Thoracic aorta (tissue), 2 donors: ENCODE data around the gene CCP110. TPM values are rescaled to one million over a fixed set of nuclear protein-coding genes. Genes with fewer than 3 reads are reported as not detected.

ENCODE experiments used
- ATAC-seq: fragments of 150-250 bp; one replicate; pipeline ENCODE4 v1.8.0; 2017; ENCODE audit warnings: low read depth; ENCODE audit not compliant: insufficient number of reproducible peaks, low FRiP score
- DNase-seq: peaks from one replicate; pipeline ENCODE4 v3.0.0-alpha.2; 2020; ENCODE audit warnings: low spot score
- H3K27ac ChIP-seq, 2 donors: fragments of 200-600 bp; sonication (generic); 1 replicate in 1 of 2; 2 replicates in 1 of 2; pipeline ENCODE4 v1.5.1; 2016; ENCODE audit warnings: mild to moderate bottlenecking in 2 of 2, moderate library complexity in 2 of 2
- H3K27me3 ChIP-seq: fragments of 200-600 bp; sonication (generic); replicated peaks from 2 replicates; pipeline ENCODE4 v1.6.0; 2016; ENCODE audit warnings: mild to moderate bottlenecking; ENCODE audit not compliant: insufficient read depth
- H3K36me3 ChIP-seq: fragments of 200-600 bp; sonication (generic); one replicate; pipeline ENCODE4 v1.5.1; 2016
- H3K4me1 ChIP-seq, 2 donors: fragments of 200-600 bp; sonication (generic); 1 replicate in 1 of 2; 2 replicates in 1 of 2; pipeline versions ENCODE4 v1.5.1 to v1.6.0; 2016; ENCODE audit warnings: low read depth in 2 of 2, mild to moderate bottlenecking in 1 of 2; ENCODE audit not compliant: control insufficient read depth in 1 of 2
- H3K4me3 ChIP-seq: fragments of 200-600 bp; sonication (generic); 2 replicates; pipeline ENCODE4 v1.5.1; 2016; ENCODE audit warnings: mild to moderate bottlenecking
- H3K9me3 ChIP-seq: fragments of 200-600 bp; sonication (generic); 2 replicates; pipeline ENCODE4 v1.5.1; 2016
- total RNA-seq, 2 donors: library from RNA; depleted of rRNA; stranded (reverse); fragments of >200 nt; gene quantifications; one replicate each; pipeline versions ENCODE4 v1.1.0 to v1.2.3, GENCODE V29; 2016
- TF ChIP-seq, protein P1 (sequence below): fragments of 200-600 bp; sonication (generic); IDR thresholded peaks from one replicate; pipeline ENCODE4 v1.5.1; 2019; ENCODE audit warnings: antibody characterized with exemption

CCP110 gene
- total RNA-seq, 2 donors from 2014 or later: 20.4 to 30.7 TPM

DNA sequence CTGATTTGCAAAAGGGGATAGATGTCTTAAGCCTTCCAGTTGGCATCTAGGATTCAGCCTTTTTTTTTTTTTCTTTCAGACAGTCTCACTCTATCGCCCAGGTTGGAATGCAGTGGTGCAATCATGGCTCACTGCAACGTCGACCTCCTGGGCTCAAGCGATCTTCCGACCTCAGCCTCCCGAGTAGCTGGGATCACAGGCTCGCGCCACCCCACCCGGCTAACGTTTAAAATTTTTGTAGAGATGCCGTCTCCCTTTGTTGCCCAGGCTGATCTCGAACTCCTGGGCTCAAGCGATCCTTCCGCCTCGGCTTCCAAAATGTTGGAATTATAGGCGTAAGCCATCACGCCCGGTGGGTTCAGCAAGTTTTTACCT lies 571 bp upstream of the CCP110 start:
- ATAC-seq: no peak
- Histone ChIP-seq H3K4me3 (peak overlapping the region; percentile 77), H3K36me3 (no peaks in the 10 kb centered on the region), H3K4me1 (peaks cover 23 to 45% of the 10 kb centered on the region in 2 donors), H3K27ac (no peak overlapping the region), H3K9me3 (no peaks in the 10 kb centered on the region), H3K27me3 (no peaks in the 10 kb centered on the region)
- TF ChIP-seq, protein P1, sequence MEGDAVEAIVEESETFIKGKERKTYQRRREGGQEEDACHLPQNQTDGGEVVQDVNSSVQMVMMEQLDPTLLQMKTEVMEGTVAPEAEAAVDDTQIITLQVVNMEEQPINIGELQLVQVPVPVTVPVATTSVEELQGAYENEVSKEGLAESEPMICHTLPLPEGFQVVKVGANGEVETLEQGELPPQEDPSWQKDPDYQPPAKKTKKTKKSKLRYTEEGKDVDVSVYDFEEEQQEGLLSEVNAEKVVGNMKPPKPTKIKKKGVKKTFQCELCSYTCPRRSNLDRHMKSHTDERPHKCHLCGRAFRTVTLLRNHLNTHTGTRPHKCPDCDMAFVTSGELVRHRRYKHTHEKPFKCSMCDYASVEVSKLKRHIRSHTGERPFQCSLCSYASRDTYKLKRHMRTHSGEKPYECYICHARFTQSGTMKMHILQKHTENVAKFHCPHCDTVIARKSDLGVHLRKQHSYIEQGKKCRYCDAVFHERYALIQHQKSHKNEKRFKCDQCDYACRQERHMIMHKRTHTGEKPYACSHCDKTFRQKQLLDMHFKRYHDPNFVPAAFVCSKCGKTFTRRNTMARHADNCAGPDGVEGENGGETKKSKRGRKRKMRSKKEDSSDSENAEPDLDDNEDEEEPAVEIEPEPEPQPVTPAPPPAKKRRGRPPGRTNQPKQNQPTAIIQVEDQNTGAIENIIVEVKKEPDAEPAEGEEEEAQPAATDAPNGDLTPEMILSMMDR: no peak
- DNase-seq: no peak

DNA sequence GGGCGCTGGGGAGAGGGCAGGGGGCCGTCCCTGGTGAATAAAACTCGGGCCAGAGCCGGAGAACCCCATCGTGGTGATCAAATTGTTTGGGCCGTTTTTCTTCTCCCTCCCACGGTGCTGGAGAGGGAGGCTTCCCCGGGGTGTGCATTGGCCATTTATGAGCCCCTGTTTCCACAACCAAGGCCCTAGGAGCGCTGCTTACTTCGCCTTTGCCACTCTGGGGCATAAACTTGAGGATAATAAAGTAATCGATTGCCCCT lies 544 bp downstream of the CCP110 start:
- H3K27me3 ChIP-seq: no peaks in the 10 kb centered on the region
- ATAC-seq (no peak), DNase-seq (no peak)
- TF ChIP-seq, protein P1: no peak
- H3K36me3 ChIP-seq: peaks cover 7% of the 10 kb centered on the region
- H3K9me3 ChIP-seq: no peaks in the 10 kb centered on the region
- peaks cover 23 to 45% of the 10 kb centered on the region in 2 donors for H3K4me1 ChIP-seq
- peak overlapping the region; percentile 77 for H3K4me3 ChIP-seq
- H3K27ac ChIP-seq: peak overlapping the region; percentile 43 to 54

DNA sequence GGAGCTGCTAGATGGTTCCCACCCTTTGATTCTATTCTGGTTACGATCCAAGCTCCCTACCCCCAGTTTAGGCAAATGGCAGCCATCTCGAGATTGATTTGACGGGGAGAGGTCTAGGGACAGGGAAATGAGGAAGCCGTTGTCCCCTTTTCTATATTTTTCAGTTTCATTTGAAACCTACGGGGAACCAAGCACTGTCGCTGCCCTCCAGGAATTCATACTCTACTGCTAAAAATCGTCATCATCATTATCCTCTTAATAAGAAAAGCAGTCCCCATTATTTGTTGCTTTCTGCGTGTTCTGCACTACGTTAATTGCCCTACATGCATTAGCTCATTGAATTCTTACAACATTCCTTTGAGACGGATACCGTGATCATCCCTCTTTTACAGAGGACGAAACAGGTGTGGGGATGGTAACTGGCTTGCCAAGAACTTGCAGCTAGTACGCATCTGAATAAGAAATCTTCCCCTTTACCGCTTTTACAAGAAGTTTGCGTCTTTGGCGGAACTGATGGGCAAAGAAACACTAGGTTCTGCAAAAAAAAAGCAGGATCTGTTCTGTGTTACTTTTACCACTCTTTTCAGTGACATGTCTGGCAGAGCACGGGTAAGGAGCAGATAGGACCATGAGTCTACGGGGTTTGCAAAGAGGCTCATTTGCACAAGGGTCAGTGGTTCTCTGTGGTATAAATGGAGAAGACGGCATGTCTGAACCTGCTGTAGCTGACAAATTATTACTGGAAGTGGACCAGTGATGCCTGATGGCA lies 1.1 kb downstream of the CCP110 start:
- H3K36me3 ChIP-seq: peaks cover 7% of the 10 kb centered on the region
- ATAC-seq (no peak), DNase-seq (no peak)
- H3K4me3 ChIP-seq: peak overlapping the region; percentile 77
- TF ChIP-seq, protein P1: no peak
- peaks cover 20 to 41% of the 10 kb centered on the region in 2 donors for H3K4me1 ChIP-seq
- peak overlapping the region; percentile 43 to 54 for H3K27ac ChIP-seq
- H3K9me3 ChIP-seq: no peaks in the 10 kb centered on the region
- H3K27me3 ChIP-seq: no peaks in the 10 kb centered on the region

DNA sequence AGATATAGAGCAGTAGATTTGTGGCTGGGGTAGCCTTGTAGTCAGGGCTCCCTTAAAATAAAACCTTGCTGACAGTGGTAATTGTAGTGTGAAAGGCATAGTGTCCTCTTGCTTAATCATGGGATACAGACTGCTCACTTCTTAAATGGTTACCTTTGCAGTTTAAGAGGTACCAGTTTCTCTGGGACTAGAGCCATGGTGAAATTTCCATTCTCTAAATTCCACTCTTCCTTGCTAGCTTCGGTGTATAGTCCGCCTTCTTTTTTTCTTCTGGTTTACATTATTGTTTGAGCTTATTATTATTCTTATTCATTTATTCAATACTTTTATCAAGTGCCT lies 1.6 kb downstream of the CCP110 start:
- TF ChIP-seq, protein P1: no peak
- peak overlapping the region; percentile 77 for H3K4me3 ChIP-seq
- no peak for ATAC-seq

DNA sequence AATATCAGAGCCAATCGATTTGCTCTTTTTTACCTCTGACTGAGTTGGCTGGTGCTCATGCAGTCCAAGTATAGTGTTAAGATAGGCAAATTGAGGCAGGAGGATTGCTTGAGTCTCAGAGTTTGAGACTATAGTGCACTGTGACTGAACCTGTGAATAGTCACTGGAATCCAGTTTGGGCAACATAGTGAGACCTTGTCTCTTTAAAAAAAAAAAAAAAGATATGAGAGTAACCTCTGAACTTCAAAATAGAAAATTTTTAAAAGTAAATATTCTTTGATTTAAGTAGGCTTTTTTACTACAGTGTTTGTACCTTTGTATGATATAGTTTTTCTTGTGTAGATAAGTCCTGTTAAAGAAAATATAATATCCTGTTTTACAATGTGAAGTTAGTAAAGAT lies 3.4 kb downstream of the CCP110 start:
- ATAC-seq (no peak), DNase-seq (no peak)
- no peaks in the 10 kb centered on the region for H3K27me3 ChIP-seq
- H3K36me3 ChIP-seq: peaks cover 7% of the 10 kb centered on the region
- H3K9me3 ChIP-seq: no peaks in the 10 kb centered on the region
- TF ChIP-seq, protein P1: no peak
- H3K4me1 ChIP-seq: peaks cover 11 to 26% of the 10 kb centered on the region in 2 donors
- no peak overlapping the region for H3K27ac ChIP-seq
- no peak overlapping the region for H3K4me3 ChIP-seq

More for the DNA sequence above, 1.6 kb downstream of the CCP110 start:
- no peak overlapping the region for H3K27ac ChIP-seq
- peaks cover 7% of the 10 kb centered on the region for H3K36me3 ChIP-seq
- no peaks in the 10 kb centered on the region for H3K27me3 ChIP-seq
- H3K9me3 ChIP-seq: no peaks in the 10 kb centered on the region
- peaks cover 16 to 35% of the 10 kb centered on the region in 2 donors for H3K4me1 ChIP-seq
- DNase-seq: no peak
